ENCODE measurements around the gene HOXC4. TPM values are rescaled to one million over a fixed set of nuclear protein-coding genes. Genes with fewer than 3 reads are reported as not detected.

Gene HOXC4
- total RNA-seq, 1 experiment from 2014 or later, result not detected

GRCh38 chr12:54046809-54047159, 6.9 kb upstream of the HOXC4 start:
- H3K4me1 Mint-ChIP-seq, result peaks cover 3 to 24% of the 10 kb centered on the region in 2 experiments

More at GRCh38 chr12:54046809-54047159, 6.9 kb upstream of the HOXC4 start:
- Histone ChIP-seq H3K14ac (ENCODE audit: insufficient read depth, low read length) (no peak overlapping the region), H3T11ph (ENCODE audit: low read length) (no peak overlapping the region), H3K23ac (ENCODE audit: insufficient read length, low read depth, low read length) (no peak overlapping the region), H2AK5ac (ENCODE audit: insufficient read length, low read length) (no peak overlapping the region), H2BK20ac (ENCODE audit: low read depth, low read length, poor library complexity, severe bottlenecking) (no peak overlapping the region), H3K56ac (ENCODE audit: insufficient read length, low read depth, low read length) (no peak overlapping the region), H4K8ac (replicated peaks; ENCODE audit: insufficient read length, low read depth, low read length) (no peak overlapping the region), H3K9me3 (ENCODE audit: control insufficient read depth, low read depth, low read length) (no peaks in the 10 kb centered on the region), H2BK120ac (ENCODE audit: low read depth, low read length, poor library complexity, severe bottlenecking) (no peak overlapping the region), H3K4me2 (ENCODE audit: insufficient read depth, insufficient read length, low read length) (no peak overlapping the region), H3K27ac (ENCODE audit: insufficient read length, low read depth, low read length) (no peak overlapping the region), H3K79me1 (ENCODE audit: insufficient read depth, low read depth, low read length, poor library complexity, severe bottlenecking) (no peaks in the 10 kb centered on the region), H4K20me1 (ENCODE audit: control insufficient read depth, insufficient read depth, insufficient read length) (no peaks in the 10 kb centered on the region), H3K4me1 (ENCODE audit: insufficient read depth, low read length) (no peaks in the 10 kb centered on the region), H3K4ac (ENCODE audit: low read depth, low read length) (no peak overlapping the region), H3K27me3 (ENCODE audit: insufficient read depth, low read length) (peaks cover 99% of the 10 kb centered on the region), H3K9ac (ENCODE audit: extremely low read depth, insufficient read length, low read length) (no peak overlapping the region), H4K5ac (ENCODE audit: insufficient read length, low read depth, low read length) (no peak overlapping the region), H2BK5ac (ENCODE audit: insufficient read length, low read length) (no peak overlapping the region), H3K18ac (ENCODE audit: insufficient read length, low read depth, low read length) (no peak overlapping the region), H2BK15ac (ENCODE audit: low read depth, low read length) (no peak overlapping the region), H2AFZ (ENCODE audit: low read length) (no peak overlapping the region), H4K91ac (ENCODE audit: insufficient read length, low read depth, low read length) (no peak overlapping the region), H2BK12ac (ENCODE audit: insufficient read length, low read depth, low read length) (no peak overlapping the region), H3K23me2 (ENCODE audit: insufficient read length, low read depth, low read length, poor library complexity, severe bottlenecking) (no peaks in the 10 kb centered on the region), H3K79me2 (ENCODE audit: insufficient read depth, low read length) (no peaks in the 10 kb centered on the region)
- WGBS (ENCODE audit: extremely low coverage, insufficient read length, low lambda C conversion rate), result no CpG with 5 or more reads among the region's 27 CpGs
- Mint-ChIP-seq H3K27ac (no peak overlapping the region), H3K36me3 (ENCODE audit: insufficient read depth in 1 of 3, low read depth in 3 of 3) (no peaks in the 10 kb centered on the region), H3K9me3 (peaks cover 2 to 13% of the 10 kb centered on the region in 2 experiments; a peak in 3 of 5 replicates), H3K27me3 (ENCODE audit: low read depth) (peaks cover 100% of the 10 kb centered on the region), H3K4me3 (peak overlapping the region in 1 of 2 experiments; percentile 57; a peak in 2 of 5 replicates)
- no peak for DNase-seq
- TF ChIP-seq CTCF (conservative IDR thresholded peaks at IDR 0.05), result no peak

Data from H9 (cell line).